ENCODE results near the gene PLEKHH1.

DNA sequence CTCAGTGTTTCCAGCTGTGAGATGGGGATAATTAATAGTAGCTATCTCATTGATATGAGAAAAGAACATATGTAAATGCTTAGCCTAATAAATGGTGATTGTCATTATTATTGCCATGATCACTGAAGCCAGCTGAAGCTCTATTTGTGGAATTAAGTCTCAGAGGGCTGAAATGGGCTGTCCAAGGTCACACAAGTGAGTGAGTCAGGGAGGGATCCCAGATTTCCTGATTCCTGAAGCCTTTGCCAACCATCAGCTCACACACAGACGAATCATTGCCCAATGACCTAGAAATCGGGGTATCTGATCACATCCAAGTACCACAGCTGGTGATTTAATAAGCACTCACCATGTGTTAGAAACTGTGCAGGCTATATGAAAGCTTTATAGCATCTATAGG is 23.0 kb upstream of the PLEKHH1 start:
- TF ChIP-seq POLR2A (IDR thresholded peaks at IDR 0.05) (no peak), EP300 (IDR thresholded peaks at IDR 0.05) (no peak)
- TF ChIP-seq, protein P1, sequence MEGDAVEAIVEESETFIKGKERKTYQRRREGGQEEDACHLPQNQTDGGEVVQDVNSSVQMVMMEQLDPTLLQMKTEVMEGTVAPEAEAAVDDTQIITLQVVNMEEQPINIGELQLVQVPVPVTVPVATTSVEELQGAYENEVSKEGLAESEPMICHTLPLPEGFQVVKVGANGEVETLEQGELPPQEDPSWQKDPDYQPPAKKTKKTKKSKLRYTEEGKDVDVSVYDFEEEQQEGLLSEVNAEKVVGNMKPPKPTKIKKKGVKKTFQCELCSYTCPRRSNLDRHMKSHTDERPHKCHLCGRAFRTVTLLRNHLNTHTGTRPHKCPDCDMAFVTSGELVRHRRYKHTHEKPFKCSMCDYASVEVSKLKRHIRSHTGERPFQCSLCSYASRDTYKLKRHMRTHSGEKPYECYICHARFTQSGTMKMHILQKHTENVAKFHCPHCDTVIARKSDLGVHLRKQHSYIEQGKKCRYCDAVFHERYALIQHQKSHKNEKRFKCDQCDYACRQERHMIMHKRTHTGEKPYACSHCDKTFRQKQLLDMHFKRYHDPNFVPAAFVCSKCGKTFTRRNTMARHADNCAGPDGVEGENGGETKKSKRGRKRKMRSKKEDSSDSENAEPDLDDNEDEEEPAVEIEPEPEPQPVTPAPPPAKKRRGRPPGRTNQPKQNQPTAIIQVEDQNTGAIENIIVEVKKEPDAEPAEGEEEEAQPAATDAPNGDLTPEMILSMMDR (IDR thresholded peaks at IDR 0.05), result no peak

Data from tibial nerve (tissue), 4 donors.